PC-9 (cell line): ENCODE measurements around the gene WRAP73. TPM values are rescaled to one million over a fixed set of nuclear protein-coding genes. Genes with fewer than 3 reads are reported as not detected.

ENCODE experiments used
- BruUV-seq: library from RNA; stranded (reverse); fragments of 400-500 nt; replicated peaks from 2 replicates; lab custom pipeline; 2021; lab: Mats Ljungman, UMichigan
- CTCF ChIA-PET: fragments of 300-600 bp; sonication (Branson Sonifier 250); formaldehyde crosslinking; loops from one replicate; lab custom pipeline; 2022; ENCODE audit warnings: antibody characterized with exemption; lab: Charles Lee
- POLR2A ChIA-PET: fragments of 300-600 bp; sonication (Branson Sonifier 250); formaldehyde crosslinking; loops from one replicate; lab custom pipeline; 2022; ENCODE audit warnings: antibody characterized with exemption; ENCODE audit not compliant: unreplicated experiment; lab: Charles Lee
- DNase-seq, 2 experiments: peaks; one replicate each; pipeline versions ENCODE4 v3.0.0 to v3.0.0-alpha.2; 2015 to 2022; ENCODE audit warnings: mixed read lengths in 1 of 2
- H2AFZ ChIP-seq: fragments of 200-600 bp; sonication (generic); 2 replicates; pipeline ENCODE4 v1.8.1; 2017; ENCODE audit warnings: antibody characterized with exemption
- H3F3A ChIP-seq: fragments of 200-600 bp; sonication (generic); 2 replicates; pipeline ENCODE4 v1.8.1; 2017; ENCODE audit warnings: antibody characterized with exemption, mild to moderate bottlenecking, low read depth; ENCODE audit not compliant: insufficient read depth
- H3K27ac ChIP-seq: fragments of 200-600 bp; sonication (generic); 2 replicates; pipeline ENCODE4 v1.6.1; 2016; ENCODE audit warnings: mixed run types
- H3K27me3 ChIP-seq: fragments of 200-600 bp; sonication (generic); 2 replicates; pipeline ENCODE4 v1.6.1; 2016; ENCODE audit warnings: low read depth, mixed run types; ENCODE audit not compliant: insufficient read depth
- H3K36me3 ChIP-seq: fragments of 200-600 bp; sonication (generic); 2 replicates; pipeline ENCODE4 v1.6.1; 2016; ENCODE audit warnings: low read depth, mixed run types
- H3K4me1 ChIP-seq: fragments of 200-600 bp; sonication (generic); replicated peaks from 2 replicates; pipeline ENCODE4 v1.6.1; 2016; ENCODE audit warnings: mixed run types; ENCODE audit not compliant: insufficient read depth
- H3K4me2 ChIP-seq: fragments of 200-600 bp; sonication (generic); 2 replicates; pipeline ENCODE4 v1.6.1; 2017; ENCODE audit warnings: mixed run types
- H3K4me3 ChIP-seq: fragments of 200-600 bp; sonication (generic); 2 replicates; pipeline ENCODE4 v1.6.1; 2016; ENCODE audit warnings: mixed run types
- H3K79me2 ChIP-seq: fragments of 200-600 bp; sonication (generic); 2 replicates; pipeline ENCODE4 v1.6.1; 2017; ENCODE audit warnings: low read depth, mixed run types
- H3K9me2 ChIP-seq: fragments of 200-600 bp; sonication (generic); 2 replicates; pipeline ENCODE4 v1.8.1; 2017; ENCODE audit warnings: mild to moderate bottlenecking; ENCODE audit not compliant: insufficient read depth
- H3K9me3 ChIP-seq: fragments of 200-600 bp; sonication (generic); 2 replicates; pipeline ENCODE4 v1.8.1; 2016; ENCODE audit warnings: low read depth; ENCODE audit not compliant: insufficient read depth
- H4K20me1 ChIP-seq: fragments of 200-600 bp; sonication (generic); 2 replicates; pipeline ENCODE4 v1.8.1; 2017; ENCODE audit not compliant: insufficient read depth
- CTCF ChIP-seq: fragments of 200-600 bp; sonication (generic); conservative IDR thresholded peaks from 2 replicates; pipeline ENCODE4 v1.6.1; 2017; ENCODE audit warnings: mixed run types, antibody characterized with exemption, mild to moderate bottlenecking, moderate library complexity
- EZH2 ChIP-seq: fragments of 200-600 bp; sonication (generic); IDR thresholded peaks from 2 replicates; pipeline ENCODE4 v1.8.0; 2017; ENCODE audit warnings: antibody characterized with exemption, low read depth
- intact Hi-C: fragments of 100-400 bp; cut with micrococcal nuclease; formaldehyde crosslinking; loops from one replicate; pipeline ENCODE4 v1.10.0; 2022; ENCODE audit not compliant: unreplicated experiment
- total RNA-seq: library from RNA; stranded (reverse); gene quantifications from 2 replicates; pipeline ENCODE4 v1.2.3, GENCODE V29; 2021

The WRAP73 gene
- total RNA-seq, 1 experiment from 2014 or later, result 25.5 TPM

GRCh38 chr1:3660704-3661103 is 10.8 kb upstream of the WRAP73 start:
- ChIA-PET CTCF (no interaction called here), POLR2A (no interaction called here)
- no TSS peak for BruUV-seq
- Histone ChIP-seq H3K27ac (no peak overlapping the region), H3K79me2 (no peaks in the 10 kb centered on the region), H3K9me3 (no peaks in the 10 kb centered on the region), H3K27me3 (peaks cover 67% of the 10 kb centered on the region), H3F3A (0 out of 2 replicates have a peak, but pooled peaks cover 4% of the 10 kb centered on the region), H2AFZ (no peak overlapping the region), H3K4me3 (no peak overlapping the region), H3K36me3 (no peaks in the 10 kb centered on the region), H4K20me1 (no peaks in the 10 kb centered on the region; the same call in 1 of the 2 replicates), H3K9me2 (no peaks in the 10 kb centered on the region), H3K4me1 (no peaks in the 10 kb centered on the region), H3K4me2 (no peak overlapping the region)
- no peak for DNase-seq
- TF ChIP-seq EZH2 (no peak), CTCF (no peak)
- intact Hi-C loops, result no loop called here

- TF ChIP-seq EZH2, result no peak
- TF ChIP-seq CTCF, result no peak
- Histone ChIP-seq H4K20me1 (no peaks in the 10 kb centered on the region; the same call in 1 of the 2 replicates), H3F3A (0 out of 2 replicates have a peak, but pooled peaks cover 4% of the 10 kb centered on the region), H3K79me2 (no peaks in the 10 kb centered on the region), H3K4me3 (no peak overlapping the region), H2AFZ (no peak overlapping the region), H3K9me2 (no peaks in the 10 kb centered on the region), H3K27me3 (peaks cover 72% of the 10 kb centered on the region), H3K9me3 (no peaks in the 10 kb centered on the region), H3K27ac (no peak overlapping the region), H3K4me2 (no peak overlapping the region), H3K4me1 (no peaks in the 10 kb centered on the region), H3K36me3 (no peaks in the 10 kb centered on the region)
- no peak for DNase-seq
- intact Hi-C loops, result no loop called here
- BruUV-seq, result no TSS peak
- ChIA-PET POLR2A (no interaction called here), CTCF (no interaction called here)
Measured at GRCh38 chr1:3659093-3659492, 9.2 kb upstream of the WRAP73 start.

GRCh38 chr1:3658231-3658615 is 8.3 kb upstream of the WRAP73 start:
- no peaks in the 10 kb centered on the region for H3K4me1 ChIP-seq
- TF ChIP-seq CTCF (no peak), EZH2 (no peak)
- ChIA-PET CTCF (no interaction called here), POLR2A (no interaction called here)
- H2AFZ ChIP-seq, result no peak overlapping the region
- no peaks in the 10 kb centered on the region; the same call in 1 of the 2 replicates for H4K20me1 ChIP-seq
- no peak overlapping the region for H3K4me2 ChIP-seq
- BruUV-seq, result no TSS peak
- H3K4me3 ChIP-seq, result no peak overlapping the region
- H3K27ac ChIP-seq, result no peak overlapping the region
- no peaks in the 10 kb centered on the region for H3K36me3 ChIP-seq
- peaks cover 77% of the 10 kb centered on the region for H3K27me3 ChIP-seq
- H3F3A ChIP-seq, result peaks cover 7% of the 10 kb centered on the region; the same call in 1 of the 2 replicates
- no peaks in the 10 kb centered on the region for H3K9me3 ChIP-seq
- no peaks in the 10 kb centered on the region for H3K9me2 ChIP-seq
- no peaks in the 10 kb centered on the region for H3K79me2 ChIP-seq
- DNase-seq, result no peak
- intact Hi-C loops, result no loop called here
